NB4 (cell line): Measurements from ENCODE around the gene CNOT9.
"Not testable (repeated sequence)": the region's sequence is repeated elsewhere in the genome, so short reads cannot be mapped to it uniquely, and the experiment has no call there.

Source experiments
- DNase-seq: peaks from one replicate; pipeline ENCODE4 v3.0.0; 2010; ENCODE audit warnings: low read depth
- H3K4me3 ChIP-seq: one replicate; pipeline ENCODE4 v1.5.1; 2011; ENCODE audit warnings: mild to moderate bottlenecking, low read depth, low read length, moderate library complexity
- MYC ChIP-seq: IDR thresholded peaks from 2 replicates; pipeline ENCODE4 v1.6.1; 2011; ENCODE audit warnings: low read depth, low read length
- POLR2A ChIP-seq: IDR thresholded peaks from 2 replicates; pipeline ENCODE4 v1.6.1; 2011; ENCODE audit warnings: mild to moderate bottlenecking; ENCODE audit not compliant: insufficient read length; ENCODE audit errors: extremely low read depth
- TF ChIP-seq, protein P1 (sequence below): IDR thresholded peaks from 2 replicates; pipeline ENCODE4 v1.6.1; 2011; ENCODE audit warnings: low read depth, low read length
- TF ChIP-seq, protein P2 (sequence below): IDR thresholded peaks from one replicate; pipeline ENCODE4 v1.5.1; 2012; ENCODE audit warnings: low read depth, low read length

CNOT9 gene, protein sequence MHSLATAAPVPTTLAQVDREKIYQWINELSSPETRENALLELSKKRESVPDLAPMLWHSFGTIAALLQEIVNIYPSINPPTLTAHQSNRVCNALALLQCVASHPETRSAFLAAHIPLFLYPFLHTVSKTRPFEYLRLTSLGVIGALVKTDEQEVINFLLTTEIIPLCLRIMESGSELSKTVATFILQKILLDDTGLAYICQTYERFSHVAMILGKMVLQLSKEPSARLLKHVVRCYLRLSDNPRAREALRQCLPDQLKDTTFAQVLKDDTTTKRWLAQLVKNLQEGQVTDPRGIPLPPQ

DNA sequence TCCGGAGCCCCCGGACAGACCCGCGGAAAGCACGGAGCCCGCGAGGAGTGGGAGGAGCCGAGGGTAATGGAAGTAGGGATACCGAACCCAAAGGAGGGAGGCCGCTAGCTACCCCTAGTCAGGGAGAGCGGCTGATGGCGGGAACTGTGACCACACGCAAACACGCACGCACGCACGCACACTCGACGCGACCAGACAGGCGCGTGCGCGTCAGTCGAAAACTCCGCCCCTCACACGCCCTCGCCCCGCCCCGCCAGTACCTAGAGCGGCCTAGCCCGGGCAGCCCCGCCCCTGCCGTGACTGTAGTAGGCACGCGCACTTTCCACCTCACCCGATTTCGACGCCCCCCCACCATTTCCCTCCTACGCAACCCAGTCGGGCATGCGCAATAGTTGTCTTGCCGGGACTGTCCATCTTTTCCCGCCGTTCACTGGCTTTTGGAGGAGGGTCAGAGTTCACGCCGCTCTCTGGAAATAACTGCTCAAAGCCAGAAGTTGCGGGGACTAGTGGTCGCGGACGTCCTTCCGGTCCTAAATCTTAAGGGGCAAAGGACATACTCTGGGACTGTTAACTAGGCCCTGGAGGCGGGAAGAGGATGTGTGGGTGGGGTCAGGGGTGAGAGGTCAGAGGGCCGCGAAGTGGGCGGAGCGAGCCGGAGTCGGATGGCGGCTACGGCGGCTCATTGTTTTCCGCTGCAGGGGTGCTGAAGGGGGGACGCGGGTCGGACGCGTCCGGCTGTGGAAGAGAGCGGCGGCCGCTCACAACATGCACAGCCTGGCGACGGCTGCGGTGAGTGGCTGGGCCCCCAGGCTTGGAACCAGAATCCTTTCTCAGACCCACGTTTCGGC lies at the start of gene CNOT9, which contains the start of gene USP37:
Gene CNOT9, plus strand, starts transcription at position 650 of the 848 bp plus-strand sequence. Its CDS starts 116 bp downstream, at position 766.
Gene USP37, minus strand, starts transcription at position 162 of the 848 bp plus-strand sequence. CDS start 9,698 bp downstream, outside the sequence.
- DNase-seq, result peak; percentile 99
- H3K4me3 ChIP-seq, result peak within 1 kb of the TSS; percentile 97
- TF ChIP-seq, protein P1, sequence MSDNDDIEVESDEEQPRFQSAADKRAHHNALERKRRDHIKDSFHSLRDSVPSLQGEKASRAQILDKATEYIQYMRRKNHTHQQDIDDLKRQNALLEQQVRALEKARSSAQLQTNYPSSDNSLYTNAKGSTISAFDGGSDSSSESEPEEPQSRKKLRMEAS, result peak; percentile 86
- TF ChIP-seq MYC (peak; percentile 87), POLR2A (peak; percentile 72)
- TF ChIP-seq, protein P2, sequence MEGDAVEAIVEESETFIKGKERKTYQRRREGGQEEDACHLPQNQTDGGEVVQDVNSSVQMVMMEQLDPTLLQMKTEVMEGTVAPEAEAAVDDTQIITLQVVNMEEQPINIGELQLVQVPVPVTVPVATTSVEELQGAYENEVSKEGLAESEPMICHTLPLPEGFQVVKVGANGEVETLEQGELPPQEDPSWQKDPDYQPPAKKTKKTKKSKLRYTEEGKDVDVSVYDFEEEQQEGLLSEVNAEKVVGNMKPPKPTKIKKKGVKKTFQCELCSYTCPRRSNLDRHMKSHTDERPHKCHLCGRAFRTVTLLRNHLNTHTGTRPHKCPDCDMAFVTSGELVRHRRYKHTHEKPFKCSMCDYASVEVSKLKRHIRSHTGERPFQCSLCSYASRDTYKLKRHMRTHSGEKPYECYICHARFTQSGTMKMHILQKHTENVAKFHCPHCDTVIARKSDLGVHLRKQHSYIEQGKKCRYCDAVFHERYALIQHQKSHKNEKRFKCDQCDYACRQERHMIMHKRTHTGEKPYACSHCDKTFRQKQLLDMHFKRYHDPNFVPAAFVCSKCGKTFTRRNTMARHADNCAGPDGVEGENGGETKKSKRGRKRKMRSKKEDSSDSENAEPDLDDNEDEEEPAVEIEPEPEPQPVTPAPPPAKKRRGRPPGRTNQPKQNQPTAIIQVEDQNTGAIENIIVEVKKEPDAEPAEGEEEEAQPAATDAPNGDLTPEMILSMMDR, result no peak

DNA sequence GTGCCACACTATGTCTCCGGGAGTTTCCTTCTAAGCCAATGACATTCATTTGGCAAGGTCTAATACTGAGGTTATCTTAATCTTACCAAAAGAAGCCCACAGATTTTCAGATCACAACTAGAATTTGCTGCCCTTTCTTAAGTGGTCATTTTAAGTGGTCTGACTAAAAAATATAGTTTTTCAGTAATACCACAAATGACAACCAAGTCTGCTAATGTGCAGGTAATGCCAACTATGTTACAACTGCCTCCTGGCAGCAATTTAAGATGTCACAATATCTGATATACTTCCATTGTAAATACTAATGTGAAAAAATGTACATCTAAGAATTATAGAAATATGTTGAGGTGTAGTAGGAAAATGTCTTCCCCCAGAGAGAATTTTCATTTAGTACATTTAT lies 49.8 kb upstream of the CNOT9 start:
- TF ChIP-seq, protein P1, result no peak
- TF ChIP-seq MYC, result no peak
- DNase-seq, result no peak
- H3K4me3 ChIP-seq, result no peak overlapping the region

GRCh38 chr2:218523651-218524050 lies 45.0 kb upstream of the CNOT9 start:
- no peak for DNase-seq
- H3K4me3 ChIP-seq, result no peak overlapping the region
- no peak for TF ChIP-seq MYC
- TF ChIP-seq, protein P1, result no peak
- TF ChIP-seq, protein P2, result no peak
- no peak for TF ChIP-seq POLR2A

DNA sequence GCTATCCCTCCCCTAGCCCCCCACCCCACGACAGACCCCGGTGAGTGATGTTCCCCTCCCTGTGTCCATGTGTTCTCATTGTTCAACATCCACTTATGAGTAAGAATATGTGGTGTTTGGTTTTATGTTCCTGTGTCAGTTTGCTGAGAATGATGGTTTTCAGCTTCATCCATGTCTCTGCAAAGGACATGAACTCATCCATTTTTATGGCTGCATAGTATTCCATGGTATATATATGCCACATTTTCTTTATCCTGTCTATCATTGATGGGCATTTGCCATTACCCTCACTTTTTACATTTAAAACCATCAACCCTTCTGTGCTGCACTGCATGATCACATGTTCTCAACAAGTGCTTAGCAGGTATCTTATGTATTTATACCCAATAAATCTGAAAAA lies 40.2 kb upstream of the CNOT9 start:
- H3K4me3 ChIP-seq, DNase-seq: not testable (repeated sequence)

GRCh38 chr2:218529990-218530389 lies 38.6 kb upstream of the CNOT9 start:
- no peak for DNase-seq
- H3K4me3 ChIP-seq, result no peak overlapping the region
- TF ChIP-seq MYC, result no peak
- TF ChIP-seq, protein P1, result no peak
- no peak for TF ChIP-seq POLR2A
- TF ChIP-seq, protein P2, result no peak

GRCh38 chr2:218536804-218537494 lies 31.7 kb upstream of the CNOT9 start:
- TF ChIP-seq, protein P1, result no peak
- TF ChIP-seq, protein P2, result no peak
- TF ChIP-seq POLR2A (no peak), MYC (no peak)
- no peak for DNase-seq
- no peak overlapping the region for H3K4me3 ChIP-seq
